Esophagus muscularis mucosa (tissue), 4 donors: ENCODE results near the gene GNAT3. TPM values are rescaled to one million over a fixed set of nuclear protein-coding genes. Genes with fewer than 3 reads are reported as not detected.

Source experiments
- DNase-seq: peaks from one replicate; pipeline ENCODE4 v3.0.0-alpha.2; 2017; ENCODE audit errors: extremely low spot score
- H3K27ac ChIP-seq, 4 donors: fragments of 200-600 bp; sonication (generic); replicated peaks in 1 of 4; 1 replicate in 3 of 4; 2 replicates in 1 of 4; pipeline ENCODE4 v1.5.1; 2016 to 2019; ENCODE audit warnings: mild to moderate bottlenecking in 1 of 4
- H3K27me3 ChIP-seq, 4 donors: fragments of 200-600 bp; sonication (generic); one replicate each; pipeline versions ENCODE4 v1.5.1 to v1.6.0; 2016 to 2019
- H3K36me3 ChIP-seq, 4 donors: fragments of 200-600 bp; sonication (generic); one replicate each; pipeline ENCODE4 v1.5.1; 2016 to 2019
- H3K4me1 ChIP-seq, 4 donors: fragments of 200-600 bp; sonication (generic); one replicate each; pipeline ENCODE4 v1.5.1; 2016 to 2019
- H3K4me3 ChIP-seq, 4 donors: fragments of 200-600 bp; sonication (generic); 1 replicate in 2 of 4; 2 replicates in 2 of 4; pipeline ENCODE4 v1.5.1; 2016 to 2019; ENCODE audit warnings: mild to moderate bottlenecking in 4 of 4, moderate library complexity in 1 of 4
- H3K9me3 ChIP-seq, 4 donors: fragments of 200-600 bp; sonication (generic); 1 replicate in 3 of 4; 2 replicates in 1 of 4; pipeline ENCODE4 v1.5.1; 2016 to 2019
- EP300 ChIP-seq: sonication (generic); formaldehyde crosslinking; IDR thresholded peaks from one replicate; pipeline ENCODE4 v1.6.1; 2017; ENCODE audit warnings: antibody characterized with exemption
- POLR2A ChIP-seq: fragments of 450-650 bp; IDR thresholded peaks from one replicate; pipeline ENCODE4 v1.6.1; 2017; ENCODE audit warnings: antibody characterized with exemption, moderate library complexity, mild to moderate bottlenecking, low read depth
- POLR2AphosphoS5 ChIP-seq, 2 donors: sonication (generic); formaldehyde crosslinking; IDR thresholded peaks; one replicate each; pipeline ENCODE4 v1.6.1; 2017; ENCODE audit warnings: antibody characterized with exemption in 2 of 2
- WGBS: methylation state at CpG from one replicate; pipeline ENCODE4 v1.1.5; 2018; 5-methylcytosine and 5-hydroxymethylcytosine counted together
- intact Hi-C: fragments of 100-400 bp; cut with DNase I; formaldehyde crosslinking; loops from one replicate; pipeline ENCODE4 v1.15.1; 2023
- total RNA-seq, 4 donors: library from RNA; depleted of rRNA; stranded (reverse); fragments of >200 nt; gene quantifications; one replicate each; pipeline versions ENCODE4 v1.1.0 to v1.2.1, GENCODE V29; 2016
- TF ChIP-seq, protein P1 (sequence below), 3 experiments: fragments of 200-600 bp in 2 of 3; fragments of 450-650 bp in 1 of 3; sonication (generic) in 2 of 3; IDR thresholded peaks; one replicate each; pipeline ENCODE4 v1.5.1; 2017 to 2019; ENCODE audit warnings: antibody characterized with exemption in 3 of 3, mild to moderate bottlenecking in 2 of 3, moderate library complexity in 1 of 3

Gene GNAT3
- total RNA-seq, 4 donors from 2014 or later: not detected

GRCh38 chr7:80412842-80413241 is 99.0 kb downstream of the GNAT3 start:
- intact Hi-C loops: no loop called here
- DNase-seq: no peak
- H3K4me3 ChIP-seq: no peak overlapping the region
- no peaks in the 10 kb centered on the region for H3K9me3 ChIP-seq
- peaks cover 0 to 6% (median 0%) of the 10 kb centered on the region in 4 donors for H3K4me1 ChIP-seq
- no peaks in the 10 kb centered on the region for H3K27me3 ChIP-seq
- no peaks in the 10 kb centered on the region for H3K36me3 ChIP-seq
- no peak overlapping the region for H3K27ac ChIP-seq
- WGBS: 100% methylated on average over 1 of the region's 1 CpG
- TF ChIP-seq POLR2A (no peak), POLR2AphosphoS5 (IDR thresholded peaks at IDR 0.05) (no peak), EP300 (no peak)
- TF ChIP-seq, protein P1, sequence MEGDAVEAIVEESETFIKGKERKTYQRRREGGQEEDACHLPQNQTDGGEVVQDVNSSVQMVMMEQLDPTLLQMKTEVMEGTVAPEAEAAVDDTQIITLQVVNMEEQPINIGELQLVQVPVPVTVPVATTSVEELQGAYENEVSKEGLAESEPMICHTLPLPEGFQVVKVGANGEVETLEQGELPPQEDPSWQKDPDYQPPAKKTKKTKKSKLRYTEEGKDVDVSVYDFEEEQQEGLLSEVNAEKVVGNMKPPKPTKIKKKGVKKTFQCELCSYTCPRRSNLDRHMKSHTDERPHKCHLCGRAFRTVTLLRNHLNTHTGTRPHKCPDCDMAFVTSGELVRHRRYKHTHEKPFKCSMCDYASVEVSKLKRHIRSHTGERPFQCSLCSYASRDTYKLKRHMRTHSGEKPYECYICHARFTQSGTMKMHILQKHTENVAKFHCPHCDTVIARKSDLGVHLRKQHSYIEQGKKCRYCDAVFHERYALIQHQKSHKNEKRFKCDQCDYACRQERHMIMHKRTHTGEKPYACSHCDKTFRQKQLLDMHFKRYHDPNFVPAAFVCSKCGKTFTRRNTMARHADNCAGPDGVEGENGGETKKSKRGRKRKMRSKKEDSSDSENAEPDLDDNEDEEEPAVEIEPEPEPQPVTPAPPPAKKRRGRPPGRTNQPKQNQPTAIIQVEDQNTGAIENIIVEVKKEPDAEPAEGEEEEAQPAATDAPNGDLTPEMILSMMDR (IDR thresholded peaks at IDR 0.05): no peak

DNA sequence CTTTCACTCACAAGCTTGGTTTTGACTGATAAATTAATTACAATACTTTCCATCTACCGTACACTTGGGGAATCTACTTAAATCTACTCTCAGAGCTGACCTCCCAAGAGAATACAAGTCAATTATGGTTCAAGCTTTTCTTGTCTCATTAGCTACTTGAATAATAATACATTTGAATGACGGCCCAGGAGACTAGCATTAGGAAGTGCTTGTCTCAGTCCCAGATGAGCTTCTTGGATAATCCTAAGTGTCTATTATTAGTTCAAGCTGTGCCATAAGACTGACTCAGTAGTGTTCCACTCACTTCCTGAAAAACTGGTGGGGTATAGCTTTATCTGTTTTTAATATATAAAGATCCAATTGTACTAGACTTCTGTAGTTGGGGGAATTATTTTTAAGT is 100.2 kb downstream of the GNAT3 start:
- Histone ChIP-seq H3K27me3 (no peaks in the 10 kb centered on the region), H3K4me1 (no peaks in the 10 kb centered on the region), H3K27ac (no peak overlapping the region), H3K4me3 (no peak overlapping the region), H3K36me3 (no peaks in the 10 kb centered on the region), H3K9me3 (no peaks in the 10 kb centered on the region)
- no peak for DNase-seq
- intact Hi-C loops: no loop called here
- 65% methylated on average over 2 of the region's 2 CpGs for WGBS
- TF ChIP-seq POLR2AphosphoS5 (IDR thresholded peaks at IDR 0.05) (no peak), EP300 (no peak), POLR2A (no peak)
- TF ChIP-seq, protein P1 (IDR thresholded peaks at IDR 0.05): no peak

GRCh38 chr7:80410081-80410480 is 101.8 kb downstream of the GNAT3 start:
- no peaks in the 10 kb centered on the region for H3K27me3 ChIP-seq
- DNase-seq: no peak
- TF ChIP-seq POLR2A: no peak
- no peak for TF ChIP-seq EP300
- no peak for TF ChIP-seq POLR2AphosphoS5 (IDR thresholded peaks at IDR 0.05)
- TF ChIP-seq, protein P1 (IDR thresholded peaks at IDR 0.05): no peak
- no peaks in the 10 kb centered on the region for H3K9me3 ChIP-seq
- no peak overlapping the region for H3K27ac ChIP-seq
- intact Hi-C loops: no loop called here
- H3K4me3 ChIP-seq: no peak overlapping the region
- H3K36me3 ChIP-seq: no peaks in the 10 kb centered on the region
- H3K4me1 ChIP-seq: no peaks in the 10 kb centered on the region

Other genes starting within 250 kb of the GNAT3 start
- 100 to 1,000 TPM in 1 of 4 donors, 10 to 100 TPM in 3; 61.0 to 148 (median 87.7) TPM for gene CD36, start 126.6 kb upstream of the GNAT3 start, total RNA-seq